A549 (cell line): ENCODE data around the gene LMNA. TPM values are rescaled to one million over a fixed set of nuclear protein-coding genes. Genes with fewer than 3 reads are reported as not detected.
A peak's percentile ranks its signal among the peaks of the same experiment; 100 is the strongest.

Experiments used
- ATAC-seq, 2 experiments: fragments of 200-7000 bp in 1 of 2; fragments of >200 bp in 1 of 2; cut with Nextera tagmentation in 1 of 2; cut with Tn5 transposase in 1 of 2; 3 replicates each; pipeline versions ENCODE4 v1.8.0 to v1.9.1; 2018 to 2020; ENCODE audit warnings: mild to moderate bottlenecking in 1 of 2, moderate library complexity in 1 of 2
- CTCF ChIA-PET: fragments of 300-600 bp; sonication (Branson Sonifier 250); formaldehyde crosslinking; extraction: SDS; loops from one replicate; lab custom pipeline; 2021; ENCODE audit warnings: antibody characterized with exemption, inconsistent platforms; lab: Yijun Ruan, JAX
- POLR2A ChIA-PET: fragments of 350-600 bp; formaldehyde crosslinking; extraction: SDS; loops from one replicate; lab custom pipeline; 2021; ENCODE audit warnings: antibody characterized with exemption, inconsistent platforms; lab: Yijun Ruan, JAX
- DNase-seq, 2 experiments: peaks; one replicate each; pipeline versions ENCODE4 v3.0.0 to v3.0.0-alpha.2; 2011 to 2016; ENCODE audit warnings: low read depth in 1 of 2, low spot score in 1 of 2
- FAIRE-seq: peaks from 2 replicates; lab custom pipeline; 2011; peaks lifted over from hg19 to GRCh38; lab: Jason Lieb, UNC
- H3K27ac ChIP-seq, 2 experiments: fragments of >200 bp; sonication (Bioruptor Twin); formaldehyde crosslinking; 3 replicates each; pipeline ENCODE4 v1.5.1; 2016 to 2017
- H3K4me1 ChIP-seq: fragments of >200 bp; sonication (Bioruptor Twin); formaldehyde crosslinking; 3 replicates; pipeline ENCODE4 v1.6.1; 2016
- H3K4me2 ChIP-seq: fragments of >200 bp; sonication (Bioruptor Twin); formaldehyde crosslinking; 3 replicates; pipeline ENCODE4 v1.6.1; 2016
- H3K4me3 ChIP-seq: fragments of >200 bp; sonication (Bioruptor Twin); formaldehyde crosslinking; 3 replicates; pipeline ENCODE4 v1.5.1; 2016
- H3K9me3 ChIP-seq: fragments of >200 bp; sonication (Bioruptor Twin); formaldehyde crosslinking; 3 replicates; pipeline ENCODE4 v1.6.1; 2016
- BHLHE40 ChIP-seq: IDR thresholded peaks from 2 replicates; pipeline ENCODE4 v1.6.1; 2012; ENCODE audit warnings: low read depth, low read length, inconsistent platforms
- CBX2 ChIP-seq: fragments of 200-600 bp; sonication (generic); IDR thresholded peaks from 2 replicates; pipeline ENCODE4 v1.6.1; 2016; ENCODE audit warnings: low read depth, mild to moderate bottlenecking, borderline replicate concordance
- CBX8 ChIP-seq: fragments of 200-600 bp; sonication (generic); IDR thresholded peaks from 2 replicates; pipeline ENCODE4 v1.6.1; 2016
- CEBPB ChIP-seq, 2 experiments: fragments of >200 bp in 1 of 2; sonication (Bioruptor Twin) in 1 of 2; formaldehyde crosslinking in 1 of 2; IDR thresholded peaks; 2 replicates each; pipeline ENCODE4 v1.6.1; 2012 to 2016
- EP300 ChIP-seq, 2 experiments: fragments of >200 bp; sonication (Bioruptor Twin); formaldehyde crosslinking; IDR thresholded peaks; 2 replicates in 1 of 2; 3 replicates in 1 of 2; pipeline ENCODE4 v1.6.1; 2016 to 2017
- ESRRA ChIP-seq: fragments of 150-350 bp; IDR thresholded peaks from 2 replicates; pipeline ENCODE4 v1.6.1; 2014; ENCODE audit warnings: mild to moderate bottlenecking, low read length, borderline replicate concordance
- FOSB ChIP-seq: fragments of 250-450 bp; sonication (Bioruptor Pico); IDR thresholded peaks from 2 replicates; pipeline ENCODE4 v1.5.0; 2020; ENCODE audit warnings: mild to moderate bottlenecking, moderate library complexity
- FOSL2 ChIP-seq, 2 experiments: fragments of 450-650 bp in 1 of 2; fragments of >200 bp in 1 of 2; sonication (Bioruptor Twin) in 1 of 2; formaldehyde crosslinking; IDR thresholded peaks; 2 replicates each; pipeline versions ENCODE4 v1.5.0 to v1.6.1; 2016 to 2020; ENCODE audit warnings: mild to moderate bottlenecking in 1 of 2, moderate library complexity in 1 of 2
- GATA3 ChIP-seq: IDR thresholded peaks from 2 replicates; pipeline ENCODE4 v1.6.1; 2012; ENCODE audit warnings: borderline replicate concordance
- HEYL ChIP-seq: fragments of 250-450 bp; sonication (Bioruptor Pico); IDR thresholded peaks from 2 replicates; pipeline ENCODE4 v1.8.0; 2021; ENCODE audit warnings: mild to moderate bottlenecking, moderate library complexity
- HOXA7 ChIP-seq: fragments of 250-450 bp; sonication (Bioruptor Pico); IDR thresholded peaks from 2 replicates; pipeline ENCODE4 v1.5.0; 2020; ENCODE audit warnings: mild to moderate bottlenecking, moderate library complexity
- HOXB5 ChIP-seq: fragments of 250-450 bp; sonication (Bioruptor Pico); IDR thresholded peaks from 2 replicates; pipeline ENCODE4 v1.5.0; 2020; ENCODE audit warnings: mild to moderate bottlenecking, moderate library complexity
- JUNB ChIP-seq: fragments of >200 bp; sonication (Bioruptor Twin); formaldehyde crosslinking; IDR thresholded peaks from 2 replicates; pipeline ENCODE4 v1.6.1; 2016
- MAFK ChIP-seq: fragments of 450-650 bp; IDR thresholded peaks from 2 replicates; pipeline ENCODE4 v1.6.1; 2014; ENCODE audit not compliant: partially characterized antibody
- MYC ChIP-seq: IDR thresholded peaks from 2 replicates; pipeline ENCODE4 v1.6.1; 2012; ENCODE audit warnings: mild to moderate bottlenecking, inconsistent platforms, low read length, improper control_type of control experiment, borderline replicate concordance
- NFE2L2 ChIP-seq: fragments of 150-350 bp; conservative IDR thresholded peaks from 2 replicates; pipeline ENCODE4 v1.6.1; 2014; ENCODE audit warnings: low read length
- NPAS2 ChIP-seq: fragments of 250-450 bp; sonication (Bioruptor Pico); IDR thresholded peaks from 2 replicates; pipeline ENCODE4 v1.8.0; 2022; ENCODE audit warnings: mild to moderate bottlenecking, moderate library complexity, borderline replicate concordance
- NR3C1 ChIP-seq: fragments of >200 bp; sonication (Bioruptor Twin); formaldehyde crosslinking; IDR thresholded peaks from 3 replicates; pipeline ENCODE4 v1.6.1; 2017
- POLR2AphosphoS2 ChIP-seq: conservative IDR thresholded peaks from 2 replicates; pipeline ENCODE4 v1.6.1; 2012; ENCODE audit warnings: low read length, improper control_type of control experiment, inconsistent platforms
- RAD21 ChIP-seq, 2 experiments: fragments of >200 bp in 1 of 2; sonication (Bioruptor Twin) in 1 of 2; formaldehyde crosslinking in 1 of 2; IDR thresholded peaks in 1 of 2; conservative IDR thresholded peaks in 1 of 2; 2 replicates in 1 of 2; 3 replicates in 1 of 2; pipeline ENCODE4 v1.6.1; 2012 to 2018; ENCODE audit warnings: inconsistent platforms in 1 of 2
- RARB ChIP-seq: fragments of 250-450 bp; sonication (Bioruptor Pico); IDR thresholded peaks from 2 replicates; pipeline ENCODE4 v1.8.0; 2021; ENCODE audit warnings: mild to moderate bottlenecking, moderate library complexity
- RCOR1 ChIP-seq: fragments of 150-350 bp; IDR thresholded peaks from 2 replicates; pipeline ENCODE4 v1.6.1; 2014; ENCODE audit warnings: antibody characterized with exemption, low read length, low read depth
- RFX5 ChIP-seq: fragments of 450-650 bp; IDR thresholded peaks from 2 replicates; pipeline ENCODE4 v1.7.1; 2014; ENCODE audit warnings: antibody characterized with exemption, mild to moderate bottlenecking, moderate library complexity
- TP53 ChIP-seq: fragments of 250-450 bp; sonication (Bioruptor Pico); IDR thresholded peaks from 2 replicates; pipeline ENCODE4 v1.5.0; 2021; ENCODE audit warnings: mild to moderate bottlenecking, moderate library complexity
- ZSCAN20 ChIP-seq: fragments of 250-450 bp; sonication (Bioruptor Pico); IDR thresholded peaks from 2 replicates; pipeline ENCODE4 v1.8.0; 2022; ENCODE audit warnings: mild to moderate bottlenecking, moderate library complexity
- WGBS: methylation state at CpG from one replicate; pipeline ENCODE4 v1.1.6; 2017; ENCODE audit errors: missing lambda C conversion rate; 5-methylcytosine and 5-hydroxymethylcytosine counted together
- polyA plus RNA-seq, 4 experiments: library from polyadenylated mRNA; depleted of rRNA in 3 of 4; stranded (reverse); fragments of >200 nt; fragmentation: RNase III in 1 of 4; extraction: RNeasy Plus Mini Kit Qiagen cat#74134 plus additional on column Dnase treatment in 1 of 4; gene quantifications; 2 replicates in 3 of 4; 3 replicates in 1 of 4; pipeline ENCODE4 v1.2.3, GENCODE V29; 2011 to 2017
- TF ChIP-seq, protein P1 (sequence below): IDR thresholded peaks from 2 replicates; pipeline ENCODE4 v1.6.1; 2012
- TF ChIP-seq, protein P2 (sequence below): fragments of >200 bp; sonication (Bioruptor Twin); formaldehyde crosslinking; IDR thresholded peaks from 2 replicates; pipeline ENCODE4 v1.6.1; 2016
- TF ChIP-seq, protein P3 (sequence below): fragments of 250-450 bp; sonication (Bioruptor Pico); IDR thresholded peaks from 2 replicates; pipeline ENCODE4 v1.5.0; 2021; ENCODE audit warnings: mild to moderate bottlenecking, moderate library complexity, borderline replicate concordance
- TF ChIP-seq, protein P4 (sequence below): fragments of 250-450 bp; sonication (Bioruptor Pico); IDR thresholded peaks from 2 replicates; pipeline ENCODE4 v1.5.0; 2020; ENCODE audit warnings: low read depth, mild to moderate bottlenecking, moderate library complexity
- TF ChIP-seq, protein P5 (sequence below): fragments of 200-600 bp; sonication (generic); IDR thresholded peaks from 2 replicates; pipeline ENCODE4 v1.6.1; 2016; ENCODE audit warnings: antibody characterized with exemption, mild to moderate bottlenecking, moderate library complexity
- TF ChIP-seq, protein P6 (sequence below): fragments of 150-350 bp; IDR thresholded peaks from 2 replicates; pipeline ENCODE4 v1.6.1; 2014; ENCODE audit warnings: low read depth, mild to moderate bottlenecking, low read length

The LMNA gene
- polyA plus RNA-seq, 2 of the 4 experiments (the other 2 are of a cell fraction) = 214 to 286 TPM

DNA sequence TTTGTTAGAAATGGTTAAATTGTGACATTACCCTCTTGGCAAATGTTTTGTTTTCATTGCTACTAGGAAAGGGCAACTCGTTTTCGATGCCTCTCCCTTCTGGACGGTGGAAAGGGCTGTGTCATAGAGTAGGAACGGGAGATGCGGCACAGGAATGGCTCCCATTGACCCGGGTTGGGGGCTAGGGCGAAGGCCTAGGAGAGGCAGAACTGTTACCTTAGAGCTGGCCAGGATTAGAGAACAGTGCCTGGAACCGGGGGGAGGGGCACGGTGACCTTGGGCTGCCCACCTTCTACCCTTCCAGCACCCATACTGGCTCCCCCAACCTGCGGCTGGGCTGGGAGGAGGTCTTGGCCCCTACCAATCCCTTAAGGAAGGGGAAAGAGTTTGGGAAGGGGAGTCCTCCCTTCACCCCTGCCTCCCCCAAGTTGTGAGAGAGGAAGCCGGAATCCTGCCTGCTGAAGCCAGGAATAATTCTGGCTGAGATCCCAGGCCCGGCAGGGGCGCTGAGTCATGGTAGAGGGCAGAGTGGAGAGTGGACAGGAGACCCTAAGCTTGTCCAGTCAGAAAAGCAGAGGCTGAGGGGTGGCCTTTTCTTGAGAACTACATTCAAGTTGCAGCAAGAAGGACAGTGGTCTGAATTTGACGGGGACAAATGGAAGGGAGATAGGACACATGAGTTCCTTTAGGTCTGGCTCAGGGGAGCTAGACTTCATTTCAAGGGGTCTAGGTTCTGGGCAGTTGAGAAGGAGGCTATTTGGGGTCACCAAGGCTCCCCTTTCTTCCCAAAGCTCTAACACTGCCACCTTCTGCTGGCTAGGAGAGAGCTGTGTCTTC is 8.2 kb downstream of the LMNA start:
- ATAC-seq (peak; percentile 27 to 35), FAIRE-seq (no peak)
- TF ChIP-seq, protein P1, sequence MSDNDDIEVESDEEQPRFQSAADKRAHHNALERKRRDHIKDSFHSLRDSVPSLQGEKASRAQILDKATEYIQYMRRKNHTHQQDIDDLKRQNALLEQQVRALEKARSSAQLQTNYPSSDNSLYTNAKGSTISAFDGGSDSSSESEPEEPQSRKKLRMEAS = peak; percentile 30; the same call in 1 of the 2 replicates
- peak; percentile 91 for TF ChIP-seq MAFK
- peak; percentile 78 for TF ChIP-seq NFE2L2
- no peak; the same call in 1 of the 2 replicates for TF ChIP-seq GATA3
- TF ChIP-seq, protein P2, sequence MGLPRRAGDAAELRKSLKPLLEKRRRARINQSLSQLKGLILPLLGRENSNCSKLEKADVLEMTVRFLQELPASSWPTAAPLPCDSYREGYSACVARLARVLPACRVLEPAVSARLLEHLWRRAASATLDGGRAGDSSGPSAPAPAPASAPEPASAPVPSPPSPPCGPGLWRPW = no peak
- TF ChIP-seq RARB (CRISPR knock-in tag) = no peak
- TF ChIP-seq BHLHE40 = no peak
- TF ChIP-seq ZSCAN20 (CRISPR knock-in tag) = 0 out of 2 replicates have a peak, but pooled peaks have one; percentile 49
- no peak for TF ChIP-seq CBX8
- 0 out of 2 replicates have a peak, but pooled peaks have one; percentile 15 for TF ChIP-seq FOSL2 (IDR thresholded peaks at IDR 0.05)
- peak; percentile 79 for TF ChIP-seq FOSL2 (CRISPR knock-in tag; IDR thresholded peaks at IDR 0.05)
- no peak; a peak in 1 of 5 replicates for TF ChIP-seq RAD21 (conservative IDR thresholded peaks at IDR 0.05 in 1 of 2, IDR thresholded peaks at IDR 0.05 in 1 of 2)
- TF ChIP-seq CBX2 = no peak
- TF ChIP-seq ESRRA = peak; percentile 83
- TF ChIP-seq RCOR1 = no peak
- 0 out of 2 replicates have a peak, but pooled peaks have one; percentile 60 for TF ChIP-seq HOXB5 (CRISPR knock-in tag)
- TF ChIP-seq, protein P3, sequence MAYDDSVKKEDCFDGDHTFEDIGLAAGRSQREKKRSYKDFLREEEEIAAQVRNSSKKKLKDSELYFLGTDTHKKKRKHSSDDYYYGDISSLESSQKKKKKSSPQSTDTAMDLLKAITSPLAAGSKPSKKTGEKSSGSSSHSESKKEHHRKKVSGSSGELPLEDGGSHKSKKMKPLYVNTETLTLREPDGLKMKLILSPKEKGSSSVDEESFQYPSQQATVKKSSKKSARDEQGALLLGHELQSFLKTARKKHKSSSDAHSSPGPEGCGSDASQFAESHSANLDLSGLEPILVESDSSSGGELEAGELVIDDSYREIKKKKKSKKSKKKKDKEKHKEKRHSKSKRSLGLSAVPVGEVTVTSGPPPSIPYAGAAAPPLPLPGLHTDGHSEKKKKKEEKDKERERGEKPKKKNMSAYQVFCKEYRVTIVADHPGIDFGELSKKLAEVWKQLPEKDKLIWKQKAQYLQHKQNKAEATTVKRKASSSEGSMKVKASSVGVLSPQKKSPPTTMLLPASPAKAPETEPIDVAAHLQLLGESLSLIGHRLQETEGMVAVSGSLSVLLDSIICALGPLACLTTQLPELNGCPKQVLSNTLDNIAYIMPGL (CRISPR knock-in tag) = no peak
- TF ChIP-seq, protein P4, sequence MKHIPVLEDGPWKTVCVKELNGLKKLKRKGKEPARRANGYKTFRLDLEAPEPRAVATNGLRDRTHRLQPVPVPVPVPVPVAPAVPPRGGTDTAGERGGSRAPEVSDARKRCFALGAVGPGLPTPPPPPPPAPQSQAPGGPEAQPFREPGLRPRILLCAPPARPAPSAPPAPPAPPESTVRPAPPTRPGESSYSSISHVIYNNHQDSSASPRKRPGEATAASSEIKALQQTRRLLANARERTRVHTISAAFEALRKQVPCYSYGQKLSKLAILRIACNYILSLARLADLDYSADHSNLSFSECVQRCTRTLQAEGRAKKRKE = no peak; the same call in 1 of the 2 replicates
- peak; percentile 64 for TF ChIP-seq FOSB (CRISPR knock-in tag)
- no peak for TF ChIP-seq NPAS2 (CRISPR knock-in tag)
- TF ChIP-seq NR3C1 = no peak
- no peak for TF ChIP-seq EP300 (IDR thresholded peaks at IDR 0.05)
- no peak; the same call in 1 of the 2 replicates for TF ChIP-seq JUNB
- TF ChIP-seq RFX5 = no peak
- TF ChIP-seq, protein P5, sequence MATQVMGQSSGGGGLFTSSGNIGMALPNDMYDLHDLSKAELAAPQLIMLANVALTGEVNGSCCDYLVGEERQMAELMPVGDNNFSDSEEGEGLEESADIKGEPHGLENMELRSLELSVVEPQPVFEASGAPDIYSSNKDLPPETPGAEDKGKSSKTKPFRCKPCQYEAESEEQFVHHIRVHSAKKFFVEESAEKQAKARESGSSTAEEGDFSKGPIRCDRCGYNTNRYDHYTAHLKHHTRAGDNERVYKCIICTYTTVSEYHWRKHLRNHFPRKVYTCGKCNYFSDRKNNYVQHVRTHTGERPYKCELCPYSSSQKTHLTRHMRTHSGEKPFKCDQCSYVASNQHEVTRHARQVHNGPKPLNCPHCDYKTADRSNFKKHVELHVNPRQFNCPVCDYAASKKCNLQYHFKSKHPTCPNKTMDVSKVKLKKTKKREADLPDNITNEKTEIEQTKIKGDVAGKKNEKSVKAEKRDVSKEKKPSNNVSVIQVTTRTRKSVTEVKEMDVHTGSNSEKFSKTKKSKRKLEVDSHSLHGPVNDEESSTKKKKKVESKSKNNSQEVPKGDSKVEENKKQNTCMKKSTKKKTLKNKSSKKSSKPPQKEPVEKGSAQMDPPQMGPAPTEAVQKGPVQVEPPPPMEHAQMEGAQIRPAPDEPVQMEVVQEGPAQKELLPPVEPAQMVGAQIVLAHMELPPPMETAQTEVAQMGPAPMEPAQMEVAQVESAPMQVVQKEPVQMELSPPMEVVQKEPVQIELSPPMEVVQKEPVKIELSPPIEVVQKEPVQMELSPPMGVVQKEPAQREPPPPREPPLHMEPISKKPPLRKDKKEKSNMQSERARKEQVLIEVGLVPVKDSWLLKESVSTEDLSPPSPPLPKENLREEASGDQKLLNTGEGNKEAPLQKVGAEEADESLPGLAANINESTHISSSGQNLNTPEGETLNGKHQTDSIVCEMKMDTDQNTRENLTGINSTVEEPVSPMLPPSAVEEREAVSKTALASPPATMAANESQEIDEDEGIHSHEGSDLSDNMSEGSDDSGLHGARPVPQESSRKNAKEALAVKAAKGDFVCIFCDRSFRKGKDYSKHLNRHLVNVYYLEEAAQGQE = no peak
- TF ChIP-seq TP53 (CRISPR knock-in tag) = 0 out of 2 replicates have a peak, but pooled peaks have one; percentile 62
- TF ChIP-seq HEYL (CRISPR knock-in tag) = no peak
- no peak for TF ChIP-seq CEBPB (IDR thresholded peaks at IDR 0.05)
- 0 out of 2 replicates have a peak, but pooled peaks have one; percentile 35 for TF ChIP-seq POLR2AphosphoS2
- TF ChIP-seq, protein P6, sequence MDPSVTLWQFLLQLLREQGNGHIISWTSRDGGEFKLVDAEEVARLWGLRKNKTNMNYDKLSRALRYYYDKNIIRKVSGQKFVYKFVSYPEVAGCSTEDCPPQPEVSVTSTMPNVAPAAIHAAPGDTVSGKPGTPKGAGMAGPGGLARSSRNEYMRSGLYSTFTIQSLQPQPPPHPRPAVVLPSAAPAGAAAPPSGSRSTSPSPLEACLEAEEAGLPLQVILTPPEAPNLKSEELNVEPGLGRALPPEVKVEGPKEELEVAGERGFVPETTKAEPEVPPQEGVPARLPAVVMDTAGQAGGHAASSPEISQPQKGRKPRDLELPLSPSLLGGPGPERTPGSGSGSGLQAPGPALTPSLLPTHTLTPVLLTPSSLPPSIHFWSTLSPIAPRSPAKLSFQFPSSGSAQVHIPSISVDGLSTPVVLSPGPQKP = no peak
- peak; percentile 76; the same call in 1 of the 2 replicates for TF ChIP-seq HOXA7 (CRISPR knock-in tag)
- no peak for TF ChIP-seq MYC

More for the DNA sequence above, 8.2 kb downstream of the LMNA start:
- Histone ChIP-seq H3K27ac (peak overlapping the region; percentile 95 to 98), H3K4me3 (peak overlapping the region; percentile 28), H3K4me2 (peak overlapping the region; percentile 91), H3K9me3 (no peaks in the 10 kb centered on the region), H3K4me1 (peaks cover 96% of the 10 kb centered on the region)
- peak in 1 of 2 experiments; percentile 87 for DNase-seq
- WGBS = under 1% methylated on average over 14 of the region's 14 CpGs
- CTCF ChIA-PET = interaction anchor here (0.7 to 54.8 kb wide), 6 partner anchors 5 to 98 kb away, joined by 3 to 2239 read pairs (median 159); partner anchors contain the start of genes LMNA and MEX3A
- POLR2A ChIA-PET = interaction anchor here (0.6 to 2.2 kb wide), 6 partner anchors 8 to 90 kb away, joined by 3 to 37 read pairs (median 9); partner anchors contain the start of genes LMNA and PMF1
